ENCODE results near the gene TPPP2. TPM values are rescaled to one million over a fixed set of nuclear protein-coding genes. Genes with fewer than 3 reads are reported as not detected.

TPPP2 gene
- total RNA-seq, 1 donor from 2014 or later = not detected

DNA sequence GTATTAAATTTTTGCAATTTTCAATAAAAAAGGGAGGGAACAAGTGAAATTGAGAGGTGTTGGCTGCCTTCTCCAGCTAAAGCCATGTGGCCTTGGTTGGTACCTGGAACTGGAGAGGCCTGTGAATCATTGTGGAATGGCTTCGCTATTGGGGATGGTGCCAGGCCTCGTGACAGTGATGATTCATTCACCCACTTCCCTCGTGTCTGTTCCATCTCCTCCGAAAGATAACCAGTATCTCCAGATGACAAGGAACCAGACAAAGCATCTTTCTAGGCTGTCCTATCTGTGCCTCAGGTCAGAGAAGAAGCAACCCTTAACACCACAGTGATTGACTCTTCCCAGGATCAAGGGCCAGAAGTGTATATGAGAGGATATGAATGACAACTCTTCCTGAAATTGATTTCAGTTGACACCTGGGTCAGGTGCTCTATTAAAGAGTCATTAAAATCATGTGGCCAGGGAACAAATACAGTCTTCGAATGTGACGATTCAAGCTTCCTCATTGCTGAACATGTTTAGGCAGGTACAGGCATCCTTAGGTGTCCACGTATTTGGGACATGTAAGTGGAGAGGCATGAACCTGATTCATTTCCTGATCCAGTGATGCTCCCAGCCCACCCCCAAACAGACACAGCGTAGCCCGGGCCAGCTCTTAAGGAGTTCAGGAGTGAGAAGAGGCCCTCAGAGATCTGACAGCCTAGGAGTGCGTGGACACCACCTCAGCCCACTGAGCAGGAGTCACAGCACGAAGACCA is 11.8 kb downstream of the TPPP2 start, which contains the start of gene RNASE7:
RNASE7 (plus strand) TSS at position 687 of the 758 bp plus-strand sequence. CDS start 631 bp downstream, outside the sequence.
- Mint-ChIP-seq H3K9me3 (ENCODE audit: unreplicated experiment) (peaks cover 8% of the 10 kb centered on the region), H3K4me3 (ENCODE audit: unreplicated experiment) (no peak within 1 kb of the TSS), H3K36me3 (ENCODE audit: unreplicated experiment) (no peaks in the 10 kb centered on the region), H3K27me3 (ENCODE audit: unreplicated experiment) (peaks cover 5% of the 10 kb centered on the region), H3K4me1 (ENCODE audit: low read depth, unreplicated experiment) (peaks cover 26% of the 10 kb centered on the region), H3K27ac (ENCODE audit: unreplicated experiment) (no peak within 1 kb of the TSS)
- no peak for DNase-seq
- TF ChIP-seq, protein P1, sequence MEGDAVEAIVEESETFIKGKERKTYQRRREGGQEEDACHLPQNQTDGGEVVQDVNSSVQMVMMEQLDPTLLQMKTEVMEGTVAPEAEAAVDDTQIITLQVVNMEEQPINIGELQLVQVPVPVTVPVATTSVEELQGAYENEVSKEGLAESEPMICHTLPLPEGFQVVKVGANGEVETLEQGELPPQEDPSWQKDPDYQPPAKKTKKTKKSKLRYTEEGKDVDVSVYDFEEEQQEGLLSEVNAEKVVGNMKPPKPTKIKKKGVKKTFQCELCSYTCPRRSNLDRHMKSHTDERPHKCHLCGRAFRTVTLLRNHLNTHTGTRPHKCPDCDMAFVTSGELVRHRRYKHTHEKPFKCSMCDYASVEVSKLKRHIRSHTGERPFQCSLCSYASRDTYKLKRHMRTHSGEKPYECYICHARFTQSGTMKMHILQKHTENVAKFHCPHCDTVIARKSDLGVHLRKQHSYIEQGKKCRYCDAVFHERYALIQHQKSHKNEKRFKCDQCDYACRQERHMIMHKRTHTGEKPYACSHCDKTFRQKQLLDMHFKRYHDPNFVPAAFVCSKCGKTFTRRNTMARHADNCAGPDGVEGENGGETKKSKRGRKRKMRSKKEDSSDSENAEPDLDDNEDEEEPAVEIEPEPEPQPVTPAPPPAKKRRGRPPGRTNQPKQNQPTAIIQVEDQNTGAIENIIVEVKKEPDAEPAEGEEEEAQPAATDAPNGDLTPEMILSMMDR (IDR thresholded peaks at IDR 0.05; ENCODE audit: partially characterized antibody, unreplicated experiment) = no peak

DNA sequence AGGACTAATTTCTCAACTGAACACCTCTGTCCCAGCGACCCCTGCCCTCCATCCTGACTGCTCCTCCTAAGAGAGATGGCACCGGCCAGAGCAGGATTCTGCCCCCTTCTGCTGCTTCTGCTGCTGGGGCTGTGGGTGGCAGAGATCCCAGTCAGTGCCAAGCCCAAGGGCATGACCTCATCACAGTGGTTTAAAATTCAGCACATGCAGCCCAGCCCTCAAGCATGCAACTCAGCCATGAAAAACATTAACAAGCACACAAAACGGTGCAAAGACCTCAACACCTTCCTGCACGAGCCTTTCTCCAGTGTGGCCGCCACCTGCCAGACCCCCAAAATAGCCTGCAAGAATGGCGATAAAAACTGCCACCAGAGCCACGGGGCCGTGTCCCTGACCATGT is 12.9 kb downstream of the TPPP2 start:
- peaks cover 24% of the 10 kb centered on the region for H3K4me1 Mint-ChIP-seq (ENCODE audit: low read depth, unreplicated experiment)
- no peak overlapping the region for H3K27ac Mint-ChIP-seq (ENCODE audit: unreplicated experiment)
- no peak overlapping the region for H3K4me3 Mint-ChIP-seq (ENCODE audit: unreplicated experiment)
- peaks cover 8% of the 10 kb centered on the region for H3K9me3 Mint-ChIP-seq (ENCODE audit: unreplicated experiment)
- no peaks in the 10 kb centered on the region for H3K36me3 Mint-ChIP-seq (ENCODE audit: unreplicated experiment)
- DNase-seq = no peak
- H3K27me3 Mint-ChIP-seq (ENCODE audit: unreplicated experiment) = peaks cover 7% of the 10 kb centered on the region
- TF ChIP-seq, protein P1 (IDR thresholded peaks at IDR 0.05; ENCODE audit: partially characterized antibody, unreplicated experiment) = no peak

DNA sequence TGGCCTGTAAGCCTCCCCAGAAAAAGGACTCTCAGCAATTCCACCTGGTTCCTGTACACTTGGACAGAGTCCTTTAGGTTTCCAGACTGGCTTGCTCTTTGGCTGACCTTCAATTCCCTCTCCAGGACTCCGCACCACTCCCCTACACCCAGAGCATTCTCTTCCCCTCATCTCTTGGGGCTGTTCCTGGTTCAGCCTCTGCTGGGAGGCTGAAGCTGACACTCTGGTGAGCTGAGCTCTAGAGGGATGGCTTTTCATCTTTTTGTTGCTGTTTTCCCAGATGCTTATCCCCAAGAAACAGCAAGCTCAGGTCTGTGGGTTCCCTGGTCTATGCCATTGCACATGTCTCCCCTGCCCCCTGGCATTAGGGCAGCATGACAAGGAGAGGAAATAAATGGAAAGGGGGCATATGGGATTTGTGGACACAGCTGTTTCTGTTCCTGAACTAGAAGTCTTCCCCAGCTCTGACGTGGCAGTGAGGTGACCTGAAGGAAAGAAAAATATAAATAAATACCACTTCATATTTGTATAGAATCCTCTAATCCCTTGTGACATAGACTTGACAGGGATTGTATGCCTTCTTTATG is 13.5 kb downstream of the TPPP2 start:
- TF ChIP-seq, protein P1 (IDR thresholded peaks at IDR 0.05; ENCODE audit: partially characterized antibody, unreplicated experiment) = no peak
- Mint-ChIP-seq H3K4me3 (ENCODE audit: unreplicated experiment) (no peak overlapping the region), H3K9me3 (ENCODE audit: unreplicated experiment) (peaks cover 8% of the 10 kb centered on the region), H3K27me3 (ENCODE audit: unreplicated experiment) (peaks cover 4% of the 10 kb centered on the region), H3K27ac (ENCODE audit: unreplicated experiment) (no peak overlapping the region), H3K36me3 (ENCODE audit: unreplicated experiment) (no peaks in the 10 kb centered on the region), H3K4me1 (ENCODE audit: low read depth, unreplicated experiment) (peaks cover 18% of the 10 kb centered on the region)
- DNase-seq = no peak

DNA sequence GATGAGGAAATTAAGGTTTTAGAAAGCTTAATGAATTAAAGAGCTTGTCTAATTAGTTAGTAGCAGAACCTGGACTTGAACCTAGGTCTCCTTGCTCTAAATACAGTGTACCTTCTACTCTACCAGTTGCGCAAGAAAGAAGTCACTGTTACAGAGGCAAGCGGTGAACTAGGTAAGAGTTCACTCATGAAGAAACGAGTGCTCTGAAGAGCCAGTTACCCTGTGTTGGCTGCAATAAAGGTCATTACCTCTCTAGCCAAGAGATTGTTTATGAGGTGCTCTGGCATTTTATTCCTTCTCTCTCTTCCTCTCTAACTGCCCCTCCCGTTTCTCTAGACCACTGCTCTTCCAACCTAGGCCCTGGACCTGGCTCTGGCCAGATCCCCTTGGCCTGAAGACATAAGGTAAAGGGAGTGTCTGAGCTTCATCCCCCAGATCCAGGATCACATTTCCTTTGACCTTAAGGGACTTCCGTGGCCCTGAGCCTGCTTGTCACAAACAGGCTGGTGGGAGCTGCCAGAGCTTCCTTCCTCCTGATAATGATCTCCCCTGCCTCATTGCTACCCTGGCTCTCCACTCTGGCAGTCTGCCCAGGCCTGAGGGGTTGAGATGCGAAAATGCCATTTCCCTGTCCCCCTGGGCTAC is 14.1 kb downstream of the TPPP2 start:
- H3K27me3 Mint-ChIP-seq (ENCODE audit: unreplicated experiment) = peaks cover 4% of the 10 kb centered on the region
- no peaks in the 10 kb centered on the region for H3K36me3 Mint-ChIP-seq (ENCODE audit: unreplicated experiment)
- H3K4me1 Mint-ChIP-seq (ENCODE audit: low read depth, unreplicated experiment) = peaks cover 15% of the 10 kb centered on the region
- no peak for DNase-seq
- H3K27ac Mint-ChIP-seq (ENCODE audit: unreplicated experiment) = no peak overlapping the region
- TF ChIP-seq, protein P1 (IDR thresholded peaks at IDR 0.05; ENCODE audit: partially characterized antibody, unreplicated experiment) = no peak
- H3K9me3 Mint-ChIP-seq (ENCODE audit: unreplicated experiment) = peaks cover 8% of the 10 kb centered on the region
- H3K4me3 Mint-ChIP-seq (ENCODE audit: unreplicated experiment) = no peak overlapping the region
